ENCODE measurements around the gene CAPRIN2.

DNA sequence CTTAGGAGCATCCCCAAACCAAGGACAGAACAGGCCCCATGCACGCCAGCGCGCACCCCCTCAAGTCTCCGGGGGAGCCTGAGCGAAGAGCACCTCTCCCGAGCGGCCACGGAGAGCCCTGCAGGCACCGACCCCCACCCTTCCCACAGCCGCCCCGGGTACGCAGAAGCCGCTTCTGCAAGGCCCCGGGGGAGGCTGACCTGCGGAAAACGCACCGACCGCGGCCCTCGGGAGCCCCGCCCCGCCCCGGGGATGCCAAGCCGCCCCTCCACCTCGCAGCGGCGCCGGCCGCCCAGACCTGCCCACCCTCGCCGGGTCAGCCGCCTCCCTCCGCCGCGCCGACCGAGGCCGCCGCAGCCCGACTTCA lies 385 bp downstream of the CAPRIN2 start:
- TF ChIP-seq CTCF (IDR thresholded peaks at IDR 0.05 in 4 of 5, conservative IDR thresholded peaks at IDR 0.05 in 1 of 5) (no peak), POLR2A (IDR thresholded peaks at IDR 0.05) (no peak)

Data from gastrocnemius medialis (tissue), 4 donors.